GM12874 (cell line): Measurements from ENCODE around the gene TOMM20.

Experiments used
- CTCF ChIP-seq: IDR thresholded peaks from 2 replicates; pipeline ENCODE4 v1.5.1; 2011; ENCODE audit warnings: low read depth, mild to moderate bottlenecking, control low read depth, low read length, moderate library complexity; ENCODE audit not compliant: insufficient read depth

The TOMM20 gene

GRCh38 chr1:235158680-235159079 lies 30.0 kb upstream of the TOMM20 start:
- no peak for TF ChIP-seq CTCF

GRCh38 chr1:235157150-235157549 lies 28.5 kb upstream of the TOMM20 start:
- TF ChIP-seq CTCF, result no peak

GRCh38 chr1:235156740-235157139 lies 28.1 kb upstream of the TOMM20 start:
- no peak for TF ChIP-seq CTCF

GRCh38 chr1:235156265-235156664 lies 27.6 kb upstream of the TOMM20 start:
- no peak for TF ChIP-seq CTCF

GRCh38 chr1:235152235-235152634 lies 23.6 kb upstream of the TOMM20 start:
- no peak for TF ChIP-seq CTCF

- TF ChIP-seq CTCF, result no peak
Observed at GRCh38 chr1:235151033-235151432, 22.4 kb upstream of the TOMM20 start.

GRCh38 chr1:235149824-235150223 lies 21.2 kb upstream of the TOMM20 start:
- no peak for TF ChIP-seq CTCF

- TF ChIP-seq CTCF, result no peak
Observed at GRCh38 chr1:235147269-235147668, 18.6 kb upstream of the TOMM20 start.
